RPMI8226 (cell line): ENCODE measurements around the gene DLL1.

ENCODE experiments used
- DNase-seq: peaks from one replicate; pipeline ENCODE4 v3.0.0-alpha.2; 2015

DLL1 gene

GRCh38 chr6:170282512-170283158 lies 8.2 kb downstream of the DLL1 start:
- no peak for DNase-seq

DNA sequence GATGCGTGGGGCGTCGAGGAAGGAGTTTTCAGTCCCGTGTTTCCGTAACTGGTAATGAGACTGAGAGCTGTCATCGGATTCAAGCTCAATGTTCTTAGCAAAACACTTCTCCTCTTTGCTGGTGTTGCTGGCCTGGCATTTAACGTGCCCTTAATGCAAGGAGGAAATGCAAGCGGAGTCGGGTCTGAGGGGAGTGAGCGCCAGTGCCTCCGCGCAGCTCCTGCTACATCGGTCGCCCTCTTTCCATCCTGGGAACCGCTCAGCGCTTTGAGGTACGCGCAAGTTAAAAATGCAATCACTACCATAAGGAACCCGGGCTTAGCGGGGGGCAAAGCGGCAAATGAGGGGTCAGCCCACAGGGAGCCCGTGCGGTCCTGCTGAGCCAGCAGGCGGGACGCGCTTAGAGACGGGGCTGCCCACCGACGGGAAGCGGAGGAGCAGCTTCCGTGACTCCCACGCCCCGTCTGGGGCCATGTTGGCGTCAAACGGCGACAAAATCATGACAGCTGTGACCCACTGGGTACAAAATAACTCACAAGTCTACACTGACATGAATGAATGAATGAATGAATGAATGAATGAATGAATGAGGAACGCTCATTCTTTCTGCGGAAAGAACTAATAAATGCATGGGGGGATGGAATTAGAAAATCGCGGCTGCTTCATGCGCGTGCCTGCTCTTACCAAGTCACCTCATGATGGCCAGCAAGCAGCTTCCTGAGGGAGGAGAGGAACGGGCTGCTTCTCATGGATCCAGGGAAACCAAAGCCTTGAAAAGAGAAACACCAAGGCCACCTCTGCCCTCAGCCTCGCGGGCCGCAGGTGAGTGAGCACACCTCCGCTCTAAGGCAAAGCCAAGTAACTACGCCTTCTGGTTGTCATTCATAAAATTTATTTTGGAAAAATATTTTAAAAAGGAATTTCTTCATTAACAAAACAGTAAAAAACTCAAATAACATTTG lies 9.3 kb downstream of the DLL1 start:
- no peak for DNase-seq

DNA sequence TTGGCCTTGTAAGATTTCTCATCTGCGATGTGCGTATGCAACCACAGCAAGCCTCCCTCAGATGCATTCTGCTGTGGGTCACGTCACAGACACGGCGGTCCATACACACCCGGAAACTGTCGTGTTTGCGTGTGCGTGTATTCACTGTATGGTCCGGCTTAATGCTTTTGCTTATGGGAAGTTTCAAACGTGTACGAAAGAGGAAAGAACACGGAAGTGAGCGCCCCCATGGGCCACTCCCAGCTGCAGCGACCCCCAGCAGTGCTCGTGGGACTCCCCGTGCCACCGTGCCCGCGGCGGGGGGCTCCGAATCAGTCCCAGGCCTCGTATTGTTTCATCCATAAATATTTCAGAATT lies 10.2 kb downstream of the DLL1 start:
- no peak for DNase-seq

- no peak for DNase-seq
These were observed 10.7 kb downstream of the DLL1 start for GRCh38 chr6:170279977-170280688.

DNA sequence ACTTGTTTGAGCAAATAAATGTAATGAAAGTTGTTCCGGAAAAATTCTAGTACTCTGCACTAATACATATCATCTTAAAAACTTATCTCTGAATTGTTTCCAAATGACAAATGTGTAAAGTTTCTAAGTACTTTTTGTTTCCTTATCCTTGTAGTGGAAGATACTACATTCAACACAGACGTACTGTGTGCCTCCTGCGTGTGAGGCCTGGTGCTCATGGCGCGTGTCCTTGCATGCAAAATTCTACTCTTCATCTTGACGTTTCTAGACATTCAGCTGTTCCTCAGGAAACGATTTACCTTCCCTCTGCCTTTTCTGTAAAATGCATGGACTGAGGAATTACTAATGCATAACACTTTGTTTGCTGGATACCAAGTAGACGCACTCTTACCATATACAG lies 11.5 kb downstream of the DLL1 start:
- DNase-seq = no peak

DNA sequence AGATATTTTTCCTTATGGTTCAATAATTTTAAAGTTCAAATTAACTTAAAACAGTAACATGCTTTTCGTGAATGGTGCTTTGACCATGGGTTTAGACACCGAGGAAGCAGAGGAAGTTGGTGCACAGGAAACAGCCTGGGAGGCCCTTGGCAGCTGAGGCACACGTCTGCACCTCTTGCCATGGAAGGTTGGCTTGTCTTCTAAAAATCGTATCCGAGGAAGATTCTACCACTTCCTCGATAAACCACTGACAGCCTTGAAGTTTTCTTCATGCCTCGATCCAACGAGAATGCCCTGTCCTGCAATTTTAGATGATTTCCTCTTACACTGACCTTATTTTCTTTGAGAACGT lies 12.2 kb downstream of the DLL1 start:
- DNase-seq = no peak

GRCh38 chr6:170277893-170278742 lies 12.8 kb downstream of the DLL1 start:
- DNase-seq = no peak

DNA sequence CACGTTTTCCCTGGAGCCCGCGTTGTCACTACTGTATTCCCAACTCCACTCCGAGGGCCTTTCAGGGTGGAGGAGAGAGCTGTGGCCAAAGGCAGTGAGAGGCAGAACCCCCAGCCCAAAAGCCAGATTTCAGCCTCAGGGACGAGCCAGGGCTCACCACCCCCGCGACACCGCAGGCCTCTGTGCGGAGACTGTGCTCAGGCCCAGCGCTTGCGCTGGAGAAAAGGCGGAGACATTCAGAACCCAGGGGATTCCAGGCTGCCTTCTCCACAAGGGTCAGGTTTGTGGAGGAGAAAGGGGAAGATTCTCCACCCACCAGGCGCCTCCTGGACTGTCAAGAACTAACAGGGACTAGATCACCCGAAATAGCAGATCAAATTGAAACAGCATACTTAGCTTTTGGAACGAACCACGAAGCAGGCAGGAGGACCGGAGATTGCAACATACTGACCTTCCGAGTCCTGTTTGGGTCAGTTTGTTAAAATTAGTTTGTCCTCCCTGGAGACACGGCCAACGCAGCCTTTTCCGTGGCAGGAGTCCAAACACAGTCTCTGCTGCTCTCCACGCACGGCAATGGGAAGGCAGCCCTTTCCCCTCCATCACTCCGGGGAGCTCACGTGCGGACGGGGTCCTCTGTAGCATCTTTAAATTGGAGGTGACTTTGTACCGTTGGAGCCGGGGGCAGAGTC lies 14.4 kb downstream of the DLL1 start:
- DNase-seq = no peak

DNA sequence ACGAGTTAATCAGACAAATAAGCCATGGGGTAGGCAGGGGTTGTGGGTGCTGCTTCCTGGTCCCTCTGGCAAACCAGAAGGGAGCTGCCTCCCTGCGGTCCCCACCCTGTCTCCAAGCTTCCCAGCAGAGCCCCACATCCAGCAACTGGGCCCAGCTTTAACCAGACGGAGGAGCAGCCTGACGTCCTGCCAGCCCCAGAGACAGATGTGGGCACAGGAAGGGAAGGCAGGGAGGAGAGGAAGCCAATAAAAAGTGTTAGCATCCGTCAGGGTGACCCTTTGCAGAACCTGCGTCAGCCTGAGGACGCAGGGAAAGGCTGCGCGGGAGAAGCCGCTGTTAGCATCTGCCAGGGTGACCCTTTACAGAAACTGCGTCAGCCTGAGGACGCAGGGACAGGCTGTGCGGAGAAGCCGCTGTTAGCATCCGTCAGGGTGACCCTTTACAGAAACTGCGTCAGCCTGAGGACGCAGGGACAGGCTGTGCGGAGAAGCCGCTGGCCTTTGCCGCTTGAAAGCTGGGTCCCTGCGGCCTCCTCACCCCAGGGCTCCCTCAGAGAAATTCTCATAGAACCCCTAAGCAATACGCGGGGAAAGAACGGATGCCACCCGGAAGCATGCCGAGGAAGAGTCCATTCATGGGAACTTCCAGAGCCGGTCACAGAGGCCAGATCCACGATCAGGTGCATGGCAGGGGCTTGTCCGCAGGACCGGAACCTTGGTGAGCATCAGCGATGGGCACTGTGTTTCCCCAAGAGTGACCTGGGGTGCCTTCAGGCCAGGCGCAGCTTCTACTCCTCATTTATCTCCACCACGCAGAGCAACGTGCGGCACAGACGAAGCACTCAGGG lies 15.9 kb downstream of the DLL1 start:
- DNase-seq = no peak

DNA sequence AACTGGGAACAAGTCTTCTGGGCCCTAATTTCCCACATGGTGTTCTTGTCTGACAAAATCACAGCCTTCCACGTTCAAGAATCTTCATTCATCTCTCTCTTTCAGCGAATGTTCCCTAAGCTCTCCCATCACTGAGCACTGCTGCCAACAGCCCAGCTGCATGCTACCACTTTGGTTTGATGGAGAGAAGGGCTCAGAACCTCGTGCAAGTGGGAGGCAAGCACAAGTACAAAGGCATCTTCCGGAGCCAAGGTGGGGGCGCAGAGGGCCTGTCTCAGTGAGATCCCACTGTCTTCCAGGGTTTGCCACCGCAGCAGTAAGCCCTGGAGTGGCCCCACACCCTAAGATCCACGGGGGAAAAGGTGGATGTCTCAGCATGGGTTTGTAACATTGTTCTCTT lies 17.2 kb downstream of the DLL1 start:
- DNase-seq = no peak

- DNase-seq = no peak
These were observed 17.7 kb downstream of the DLL1 start for GRCh38 chr6:170273191-170273590.

- DNase-seq = no peak
These were observed 18.4 kb downstream of the DLL1 start for GRCh38 chr6:170272341-170273065.

DNA sequence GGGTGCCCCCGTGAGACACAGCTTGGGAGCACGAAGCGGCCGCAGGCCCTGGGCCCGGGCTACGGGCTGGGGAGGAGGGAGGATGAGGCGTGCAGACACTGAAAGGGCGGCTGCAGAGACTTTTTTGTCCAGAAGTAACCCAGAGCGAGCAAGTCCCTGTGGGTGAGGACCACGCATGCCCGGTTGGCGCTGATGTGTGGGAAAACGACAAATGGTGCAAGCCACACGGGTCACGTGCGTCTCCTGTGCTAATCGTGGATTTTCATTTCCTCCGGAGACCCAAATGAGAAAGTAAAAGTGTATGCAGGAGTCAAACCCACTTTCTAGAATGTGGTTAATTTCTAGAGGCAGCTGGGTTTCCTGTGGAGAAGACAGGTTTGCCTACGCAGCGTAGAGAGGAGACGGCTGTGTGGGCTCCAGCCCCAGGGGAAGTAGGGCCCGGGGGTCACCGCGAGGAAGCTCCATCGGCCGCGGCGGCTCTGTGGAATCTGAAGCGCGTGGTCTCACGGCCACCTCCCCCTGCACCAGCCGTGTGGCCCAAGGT lies 19.0 kb downstream of the DLL1 start:
- DNase-seq = peak; percentile 73

GRCh38 chr6:170270984-170271593 lies 19.8 kb downstream of the DLL1 start:
- no peak for DNase-seq

DNA sequence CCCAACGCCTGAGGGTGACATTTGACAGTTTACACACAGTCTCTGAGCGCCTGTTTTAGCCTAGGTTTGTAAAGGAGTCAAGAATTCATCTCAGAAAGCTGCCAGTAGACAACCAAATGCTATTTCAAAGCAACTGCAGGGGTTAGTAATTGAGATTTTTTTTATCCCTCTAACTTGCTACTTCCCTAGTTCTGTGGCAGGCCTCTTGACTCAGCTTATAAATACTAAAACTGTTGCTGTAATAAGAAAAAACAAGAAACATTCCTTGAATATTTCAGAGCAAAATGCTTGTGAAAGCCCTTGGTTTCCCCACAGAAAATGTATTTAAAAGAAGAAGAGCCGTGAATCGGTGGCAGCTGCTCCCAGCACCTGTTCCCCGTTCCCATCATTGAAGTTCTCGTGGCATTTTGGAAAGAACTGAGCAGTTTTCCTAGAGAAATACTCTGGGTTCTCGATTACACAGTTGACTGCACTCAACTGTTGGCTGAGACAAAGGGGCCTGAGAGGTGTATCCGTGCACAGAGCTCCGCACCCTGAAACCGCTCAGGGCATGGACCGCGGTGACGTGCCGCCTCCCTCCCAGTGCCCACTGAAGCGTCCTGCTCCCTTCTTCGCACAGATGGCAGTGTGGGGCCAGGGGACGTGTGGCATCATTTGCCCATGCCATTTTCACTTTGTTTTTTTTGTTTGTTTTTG lies 20.9 kb downstream of the DLL1 start:
- DNase-seq = no peak

GRCh38 chr6:170269151-170269845 lies 21.6 kb downstream of the DLL1 start:
- no peak for DNase-seq

- no peak for DNase-seq
These were observed 22.4 kb downstream of the DLL1 start for GRCh38 chr6:170268216-170269129.
